Neural progenitor cell (in vitro differentiated cells): ENCODE data around the gene PNPLA6.

ENCODE experiments used
- EZH2 ChIP-seq: fragments of 200-600 bp; sonication (generic); IDR thresholded peaks from 2 replicates; pipeline ENCODE4 v1.6.1; 2017; ENCODE audit warnings: antibody characterized with exemption, mild to moderate bottlenecking, moderate library complexity
- TF ChIP-seq, protein P1 (sequence below): fragments of 200-600 bp; sonication (generic); IDR thresholded peaks from 2 replicates; pipeline ENCODE4 v1.5.1; 2017; ENCODE audit warnings: antibody characterized with exemption, mild to moderate bottlenecking

DNA sequence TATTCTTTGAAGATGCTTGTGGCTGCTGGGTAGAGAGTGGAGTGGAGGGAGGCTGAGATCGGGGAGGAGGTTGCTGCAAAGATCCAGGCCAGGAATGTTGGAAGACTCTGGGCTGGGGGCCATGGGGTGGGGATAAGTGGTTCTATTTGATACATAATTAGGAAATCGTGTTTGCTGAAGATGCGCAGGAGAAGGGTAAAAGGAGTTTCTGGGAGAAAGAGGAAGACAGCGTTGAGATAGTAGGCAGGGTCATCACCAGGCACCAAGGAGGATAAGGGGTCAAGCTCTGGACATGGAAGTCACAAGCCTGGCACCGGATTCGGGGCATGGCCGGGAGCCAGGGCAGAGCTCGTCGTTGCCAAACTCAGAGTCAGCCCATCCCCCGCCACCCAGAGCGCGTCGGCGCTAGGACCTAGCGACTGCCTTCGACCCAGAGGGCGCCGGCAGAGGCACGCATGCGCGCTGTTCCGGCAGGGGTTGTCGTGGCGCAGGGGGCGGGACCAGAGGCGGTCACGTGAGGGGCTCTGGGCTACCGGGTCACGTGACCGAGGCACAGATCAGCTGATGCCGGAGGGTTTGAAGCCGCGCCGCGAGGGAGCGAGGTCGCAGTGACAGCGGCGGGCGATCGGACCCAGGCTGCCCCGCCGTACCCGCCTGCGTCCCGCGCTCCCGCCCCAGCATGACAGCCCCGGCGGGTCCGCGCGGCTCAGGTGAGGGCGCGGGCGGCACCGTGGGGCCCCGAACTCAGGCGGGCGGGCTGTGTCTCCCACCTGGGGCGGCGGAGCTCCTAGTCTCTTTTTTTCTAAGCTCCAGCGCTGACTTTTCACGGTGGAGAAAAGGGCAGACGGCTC is 13.2 kb upstream of the PNPLA6 start, which contains the start of gene MCOLN1:
- TF ChIP-seq, protein P1, sequence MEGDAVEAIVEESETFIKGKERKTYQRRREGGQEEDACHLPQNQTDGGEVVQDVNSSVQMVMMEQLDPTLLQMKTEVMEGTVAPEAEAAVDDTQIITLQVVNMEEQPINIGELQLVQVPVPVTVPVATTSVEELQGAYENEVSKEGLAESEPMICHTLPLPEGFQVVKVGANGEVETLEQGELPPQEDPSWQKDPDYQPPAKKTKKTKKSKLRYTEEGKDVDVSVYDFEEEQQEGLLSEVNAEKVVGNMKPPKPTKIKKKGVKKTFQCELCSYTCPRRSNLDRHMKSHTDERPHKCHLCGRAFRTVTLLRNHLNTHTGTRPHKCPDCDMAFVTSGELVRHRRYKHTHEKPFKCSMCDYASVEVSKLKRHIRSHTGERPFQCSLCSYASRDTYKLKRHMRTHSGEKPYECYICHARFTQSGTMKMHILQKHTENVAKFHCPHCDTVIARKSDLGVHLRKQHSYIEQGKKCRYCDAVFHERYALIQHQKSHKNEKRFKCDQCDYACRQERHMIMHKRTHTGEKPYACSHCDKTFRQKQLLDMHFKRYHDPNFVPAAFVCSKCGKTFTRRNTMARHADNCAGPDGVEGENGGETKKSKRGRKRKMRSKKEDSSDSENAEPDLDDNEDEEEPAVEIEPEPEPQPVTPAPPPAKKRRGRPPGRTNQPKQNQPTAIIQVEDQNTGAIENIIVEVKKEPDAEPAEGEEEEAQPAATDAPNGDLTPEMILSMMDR = no peak
- no peak for TF ChIP-seq EZH2
